Osteocyte (in vitro differentiated cells): ENCODE measurements around the gene TMIE. TPM values are rescaled to one million over a fixed set of nuclear protein-coding genes. Genes with fewer than 3 reads are reported as not detected.

Experiments
- DNase-seq: peaks from one replicate; pipeline ENCODE4 v3.0.0; 2021; ENCODE audit warnings: mixed read lengths; ENCODE audit not compliant: unreplicated experiment; ENCODE audit errors: extremely low spot score
- H3K27ac Mint-ChIP-seq: one replicate; pipeline ENCODE4 v1.8.0; 2021; ENCODE audit warnings: mild to moderate bottlenecking, mixed read lengths; ENCODE audit not compliant: unreplicated experiment
- H3K27me3 Mint-ChIP-seq: one replicate; pipeline ENCODE4 v1.8.0; 2021; ENCODE audit warnings: mixed read lengths; ENCODE audit not compliant: unreplicated experiment
- H3K36me3 Mint-ChIP-seq: one replicate; pipeline ENCODE4 v1.8.0; 2021; ENCODE audit warnings: mixed read lengths; ENCODE audit not compliant: unreplicated experiment
- H3K4me1 Mint-ChIP-seq: one replicate; pipeline ENCODE4 v1.8.0; 2021; ENCODE audit warnings: mixed read lengths; ENCODE audit not compliant: unreplicated experiment
- H3K4me3 Mint-ChIP-seq: one replicate; pipeline ENCODE4 v1.8.0; 2021; ENCODE audit warnings: mild to moderate bottlenecking, moderate library complexity, mixed read lengths; ENCODE audit not compliant: unreplicated experiment
- H3K9me3 Mint-ChIP-seq: one replicate; pipeline ENCODE4 v1.8.0; 2021; ENCODE audit warnings: mixed read lengths; ENCODE audit not compliant: unreplicated experiment
- CTCF ChIP-seq: fragments of 200-600 bp; sonication (generic); IDR thresholded peaks from 2 replicates; pipeline ENCODE4 v1.5.0; 2021; ENCODE audit warnings: antibody characterized with exemption, mild to moderate bottlenecking, moderate library complexity
- total RNA-seq: library from RNA; stranded (reverse); gene quantifications from 2 replicates; pipeline ENCODE4 v1.2.1, GENCODE V29; 2021

The TMIE gene
- total RNA-seq, 1 donor from 2014 or later = not detected

GRCh38 chr3:46725621-46726314 is 24.6 kb downstream of the TMIE start:
- no peak overlapping the region for H3K4me3 Mint-ChIP-seq
- H3K27ac Mint-ChIP-seq = no peak overlapping the region
- H3K36me3 Mint-ChIP-seq = no peaks in the 10 kb centered on the region
- peaks cover 4% of the 10 kb centered on the region for H3K9me3 Mint-ChIP-seq
- H3K4me1 Mint-ChIP-seq = peaks cover 7% of the 10 kb centered on the region
- TF ChIP-seq CTCF = no peak
- no peak for DNase-seq
- H3K27me3 Mint-ChIP-seq = peaks cover 31% of the 10 kb centered on the region

- peak; percentile 30 for DNase-seq
- H3K27ac Mint-ChIP-seq = no peak overlapping the region
- H3K4me1 Mint-ChIP-seq = peaks cover 7% of the 10 kb centered on the region
- H3K27me3 Mint-ChIP-seq = peaks cover 49% of the 10 kb centered on the region
- H3K36me3 Mint-ChIP-seq = no peaks in the 10 kb centered on the region
- H3K9me3 Mint-ChIP-seq = no peaks in the 10 kb centered on the region
- no peak for TF ChIP-seq CTCF
- no peak overlapping the region for H3K4me3 Mint-ChIP-seq
Measured at GRCh38 chr3:46729038-46729437, 27.8 kb downstream of the TMIE start.

GRCh38 chr3:46730819-46731218 is 29.6 kb downstream of the TMIE start:
- H3K4me1 Mint-ChIP-seq = peaks cover 4% of the 10 kb centered on the region
- H3K4me3 Mint-ChIP-seq = no peak overlapping the region
- H3K9me3 Mint-ChIP-seq = no peaks in the 10 kb centered on the region
- no peak for TF ChIP-seq CTCF
- no peak for DNase-seq
- H3K36me3 Mint-ChIP-seq = no peaks in the 10 kb centered on the region
- peaks cover 53% of the 10 kb centered on the region for H3K27me3 Mint-ChIP-seq
- H3K27ac Mint-ChIP-seq = no peak overlapping the region

GRCh38 chr3:46731795-46732194 is 30.6 kb downstream of the TMIE start:
- H3K9me3 Mint-ChIP-seq = no peaks in the 10 kb centered on the region
- H3K27ac Mint-ChIP-seq = no peak overlapping the region
- H3K4me3 Mint-ChIP-seq = no peak overlapping the region
- peaks cover 54% of the 10 kb centered on the region for H3K27me3 Mint-ChIP-seq
- DNase-seq = peak; percentile 34
- no peaks in the 10 kb centered on the region for H3K36me3 Mint-ChIP-seq
- H3K4me1 Mint-ChIP-seq = no peaks in the 10 kb centered on the region
- no peak for TF ChIP-seq CTCF

GRCh38 chr3:46733026-46733800 is 32.0 kb downstream of the TMIE start:
- peaks cover 62% of the 10 kb centered on the region for H3K27me3 Mint-ChIP-seq
- H3K36me3 Mint-ChIP-seq = no peaks in the 10 kb centered on the region
- DNase-seq = peak; percentile 66
- no peak overlapping the region for H3K27ac Mint-ChIP-seq
- no peak for TF ChIP-seq CTCF
- H3K9me3 Mint-ChIP-seq = no peaks in the 10 kb centered on the region
- no peak overlapping the region for H3K4me3 Mint-ChIP-seq
- no peaks in the 10 kb centered on the region for H3K4me1 Mint-ChIP-seq
